CD14-positive monocyte (primary cell): ENCODE measurements around the gene OR2T27. TPM values are rescaled to one million over a fixed set of nuclear protein-coding genes. Genes with fewer than 3 reads are reported as not detected.
A peak's percentile ranks its signal among the peaks of the same experiment; 100 is the strongest.

Source experiments
- DNase-seq, 3 donors: peaks; one replicate each; pipeline ENCODE4 v3.0.0-alpha.2; 2011 to 2022
- H2AFZ ChIP-seq: 2 replicates; pipeline ENCODE4 v1.6.0; 2012; ENCODE audit warnings: mild to moderate bottlenecking, low read depth, low read length, inconsistent platforms; ENCODE audit not compliant: insufficient read depth, poor library complexity, severe bottlenecking
- H3K27ac ChIP-seq, 2 donors: 1 replicate in 1 of 2; 2 replicates in 1 of 2; pipeline ENCODE4 v1.5.1; 2012 to 2013; ENCODE audit warnings: low read length in 2 of 2, control low read depth in 1 of 2, inconsistent platforms in 1 of 2, low read depth in 1 of 2, mild to moderate bottlenecking in 1 of 2
- H3K27me3 ChIP-seq, 2 donors: one replicate each; pipeline versions ENCODE4 v1.6.0 to v1.6.1; 2011 to 2013; ENCODE audit warnings: low read length in 2 of 2; ENCODE audit not compliant: control insufficient read depth in 2 of 2, insufficient read depth in 2 of 2
- H3K36me3 ChIP-seq, 2 donors: replicated peaks in 1 of 2; 1 replicate in 1 of 2; 2 replicates in 1 of 2; pipeline versions ENCODE4 v1.5.1 to v1.6.1; 2012 to 2013; ENCODE audit warnings: low read length in 2 of 2, control low read depth in 1 of 2, inconsistent platforms in 1 of 2, mild to moderate bottlenecking in 1 of 2; ENCODE audit not compliant: insufficient read depth in 2 of 2, control insufficient read depth in 1 of 2
- H3K4me1 ChIP-seq, 2 donors: 1 replicate in 1 of 2; 2 replicates in 1 of 2; pipeline versions ENCODE4 v1.5.1 to v1.6.1; 2012 to 2013; ENCODE audit warnings: low read length in 2 of 2, control low read depth in 1 of 2, inconsistent platforms in 1 of 2, mild to moderate bottlenecking in 1 of 2, moderate library complexity in 1 of 2; ENCODE audit not compliant: insufficient read depth in 2 of 2, control insufficient read depth in 1 of 2
- H3K4me2 ChIP-seq: replicated peaks from 2 replicates; pipeline ENCODE3; 2012; ENCODE audit warnings: low read length, moderate library complexity, mild to moderate bottlenecking; ENCODE audit not compliant: poor library complexity, severe bottlenecking; ENCODE audit errors: extremely low read depth
- H3K4me3 ChIP-seq, 3 experiments: fragments of 200-600 bp in 1 of 3; sonication (generic) in 1 of 3; replicated peaks in 1 of 3; 1 replicate in 2 of 3; 2 replicates in 1 of 3; pipeline ENCODE4 v1.5.1; 2011 to 2013; ENCODE audit warnings: low read length in 3 of 3, mild to moderate bottlenecking in 3 of 3, control low read depth in 2 of 3, low read depth in 2 of 3, inconsistent platforms in 1 of 3, moderate library complexity in 1 of 3
- H3K79me2 ChIP-seq: 2 replicates; pipeline ENCODE4 v1.6.0; 2012; ENCODE audit warnings: mild to moderate bottlenecking, control low read depth, inconsistent platforms, low read length, moderate library complexity; ENCODE audit not compliant: insufficient read depth
- H3K9ac ChIP-seq: 2 replicates; pipeline ENCODE4 v1.6.0; 2017; ENCODE audit warnings: low read length, mild to moderate bottlenecking; ENCODE audit not compliant: insufficient read depth, poor library complexity, severe bottlenecking
- H3K9me3 ChIP-seq, 2 donors: replicated peaks in 1 of 2; 1 replicate in 1 of 2; 2 replicates in 1 of 2; pipeline versions ENCODE4 v1.5.1 to v1.6.1; 2012 to 2013; ENCODE audit warnings: low read length in 2 of 2, control low read depth in 1 of 2; ENCODE audit not compliant: control insufficient read depth in 1 of 2, insufficient read depth in 1 of 2
- H4K20me1 ChIP-seq: 2 replicates; pipeline ENCODE4 v1.6.0; 2012; ENCODE audit warnings: mild to moderate bottlenecking, low read length, control low read depth, moderate library complexity; ENCODE audit not compliant: insufficient read depth
- H3K27ac Mint-ChIP-seq, 7 donors: one replicate each; pipeline ENCODE4 v1.8.0; 2020; ENCODE audit warnings: mild to moderate bottlenecking in 7 of 7, mixed read lengths in 7 of 7, moderate library complexity in 6 of 7, inconsistent platforms in 2 of 7
- H3K27me3 Mint-ChIP-seq, 3 donors: one replicate each; pipeline ENCODE4 v1.8.0; 2021 to 2022; ENCODE audit warnings: low read depth in 3 of 3, mild to moderate bottlenecking in 3 of 3, mixed read lengths in 3 of 3, moderate library complexity in 3 of 3, inconsistent platforms in 1 of 3
- H3K36me3 Mint-ChIP-seq, 2 donors: one replicate each; pipeline ENCODE4 v1.8.0; 2020; ENCODE audit warnings: mixed read lengths in 2 of 2, inconsistent platforms in 1 of 2, mild to moderate bottlenecking in 1 of 2
- H3K4me1 Mint-ChIP-seq: one replicate; pipeline ENCODE4 v1.8.0; 2020; ENCODE audit warnings: mild to moderate bottlenecking, mixed read lengths
- H3K4me3 Mint-ChIP-seq, 2 donors: one replicate each; pipeline ENCODE4 v1.8.0; 2020; ENCODE audit warnings: mild to moderate bottlenecking in 2 of 2, mixed read lengths in 2 of 2, moderate library complexity in 1 of 2
- H3K9me3 Mint-ChIP-seq, 7 donors: one replicate each; pipeline ENCODE4 v1.8.0; 2020 to 2022; ENCODE audit warnings: mixed read lengths in 7 of 7, mild to moderate bottlenecking in 6 of 7, moderate library complexity in 6 of 7, inconsistent platforms in 2 of 7
- CTCF ChIP-seq: fragments of 200-600 bp; IDR thresholded peaks from one replicate; pipeline ENCODE4 v1.8.0; 2022; ENCODE audit warnings: antibody characterized with exemption, mild to moderate bottlenecking
- WGBS: methylation state at CpG from one replicate; pipeline ENCODE4 v1.1.5; 2013; ENCODE audit warnings: missing lambda C conversion rate; ENCODE audit not compliant: insufficient coverage; 5-methylcytosine and 5-hydroxymethylcytosine counted together
- intact Hi-C, 2 donors: fragments of 100-400 bp; cut with micrococcal nuclease; formaldehyde crosslinking; loops; one replicate each; pipeline versions ENCODE4 v1.15.0 to v1.15.1; 2023
- polyA plus RNA-seq, 3 donors: library from polyadenylated mRNA; depleted of rRNA in 1 of 3; unstranded in 2 of 3; stranded (reverse) in 1 of 3; fragments of 300-500 nt in 2 of 3; fragments of >200 nt in 1 of 3; fragmentation: Illumina TruSeq in 2 of 3; gene quantifications; 1 replicate in 2 of 3; 2 replicates in 1 of 3; pipeline ENCODE4 v1.2.3, GENCODE V29; 2012 to 2021

Gene OR2T27
- polyA plus RNA-seq, 3 donors: not detected

- Histone ChIP-seq H3K4me2 (no peak overlapping the region), H4K20me1 (no peaks in the 10 kb centered on the region), H3K4me1 (peaks cover 0 to 13% of the 10 kb centered on the region in 2 donors), H3K27me3 (no peaks in the 10 kb centered on the region), H3K79me2 (no peaks in the 10 kb centered on the region), H3K9me3 (no peaks in the 10 kb centered on the region), H2AFZ (no peak overlapping the region), H3K9ac (no peak overlapping the region), H3K36me3 (no peaks in the 10 kb centered on the region), H3K27ac (no peak overlapping the region), H3K4me3 (no peak overlapping the region)
- intact Hi-C loops: loop anchor here in 1 of 2 donors (2.0 kb wide), 1 partner anchor 110 kb away; no protein-coding TSS in a partner anchor
- Mint-ChIP-seq H3K4me3 (no peak overlapping the region), H3K9me3 (peaks cover 0 to 7% (median 5%) of the 10 kb centered on the region in 7 donors), H3K36me3 (no peaks in the 10 kb centered on the region), H3K27me3 (peaks cover 0 to 3% (median 1%) of the 10 kb centered on the region in 3 donors), H3K27ac (peak overlapping the region in 2 of 7 donors; percentile 5 to 12), H3K4me1 (peaks cover 11% of the 10 kb centered on the region)
- no peak for TF ChIP-seq CTCF
- DNase-seq: no peak
- WGBS: 69% methylated on average over 2 of the region's 3 CpGs
These were observed 41.4 kb upstream of the OR2T27 start for GRCh38 chr1:248696774-248697173.

- no peak overlapping the region for H3K4me3 Mint-ChIP-seq
- H3K27me3 ChIP-seq: no peaks in the 10 kb centered on the region
- no peaks in the 10 kb centered on the region for H3K36me3 ChIP-seq
- peaks cover 0 to 1% (median 1%) of the 10 kb centered on the region in 3 donors for H3K27me3 Mint-ChIP-seq
- intact Hi-C loops: loop anchor here in 1 of 2 donors (2.0 kb wide), 1 partner anchor 111 kb away; no protein-coding TSS in a partner anchor
- no peaks in the 10 kb centered on the region for H3K79me2 ChIP-seq
- peak in 2 of 3 donors; percentile 27 to 32 for DNase-seq
- H4K20me1 ChIP-seq: no peaks in the 10 kb centered on the region
- no peak overlapping the region for H3K27ac Mint-ChIP-seq
- whole genome bisulfite sequencing: 39% methylated on average over 2 of the region's 3 CpGs
- H3K27ac ChIP-seq: no peak overlapping the region
- no peak overlapping the region for H2AFZ ChIP-seq
- no peak overlapping the region for H3K4me3 ChIP-seq
- peaks cover 0 to 13% of the 10 kb centered on the region in 2 donors for H3K4me1 ChIP-seq
- H3K9me3 Mint-ChIP-seq: peaks cover 0 to 8% (median 5%) of the 10 kb centered on the region in 7 donors
- no peak for TF ChIP-seq CTCF
- no peaks in the 10 kb centered on the region for H3K9me3 ChIP-seq
- H3K36me3 Mint-ChIP-seq: no peaks in the 10 kb centered on the region
- H3K9ac ChIP-seq: no peak overlapping the region
- H3K4me2 ChIP-seq: no peak overlapping the region
- peaks cover 11% of the 10 kb centered on the region for H3K4me1 Mint-ChIP-seq
These were observed 40.9 kb upstream of the OR2T27 start for GRCh38 chr1:248696261-248696660.
